Umbilical cord (tissue), 2 donors: ENCODE results near the gene ACTR3C. TPM values are rescaled to one million over a fixed set of nuclear protein-coding genes. Genes with fewer than 3 reads are reported as not detected.
"Not testable (repeated sequence)": the region's sequence is repeated elsewhere in the genome, so short reads cannot be mapped to it uniquely, and the experiment has no call there.

Experiments used
- DNase-seq: peaks from one replicate; pipeline ENCODE4 v3.0.0-alpha.2; 2015; ENCODE audit warnings: low spot score
- total RNA-seq: library from RNA; depleted of rRNA; stranded (reverse); fragments of >200 nt; gene quantifications from one replicate; pipeline ENCODE4 v1.2.3, GENCODE V29; 2014; ENCODE audit warnings: low replicate concordance; ENCODE audit not compliant: insufficient read depth

The ACTR3C gene
- total RNA-seq, 1 donor from 2014 or later: 2.4 TPM

GRCh38 chr7:150202894-150203293 lies 120.5 kb downstream of the ACTR3C start:
- DNase-seq: not testable (repeated sequence)

Other genes with a start within 250 kb of the ACTR3C start
- gene LRRC61, start 190 bp downstream of the ACTR3C start, total RNA-seq: 9.1 TPM
- gene RARRES2, start 18.1 kb upstream of the ACTR3C start, total RNA-seq: 62.1 TPM
- gene REPIN1, start 45.3 kb upstream of the ACTR3C start, total RNA-seq: 24.1 TPM
- 4.6 TPM for gene ZNF775, start 55.8 kb upstream of the ACTR3C start, total RNA-seq
- gene GIMAP8, start 127.1 kb upstream of the ACTR3C start, total RNA-seq: 1.2 TPM
- gene GIMAP7, start 191.3 kb upstream of the ACTR3C start, total RNA-seq: 0.48 TPM
- gene GIMAP4, start 243.8 kb upstream of the ACTR3C start, total RNA-seq: 9.6 TPM